HG02763 (cell line): ENCODE data around the gene CLC.
"Not testable (repeated sequence)": the region's sequence is repeated elsewhere in the genome, so short reads cannot be mapped to it uniquely, and the experiment has no call there.

Experiments
- ATAC-seq: cut with Tn5 transposase; IDR thresholded peaks from one replicate; pipeline ENCODE4 v1.9.1; 2021; ENCODE audit warnings: mild to moderate bottlenecking, moderate library complexity; ENCODE audit not compliant: unreplicated experiment

The CLC gene

GRCh38 chr19:39737891-39738290, at the start of gene CLC:
Gene CLC (minus strand): TSS chr19:39738029. CDS start chr19:39737952, 77 bp downstream.
- ATAC-seq, result no peak

- ATAC-seq, result no peak
These were observed 43.1 kb upstream of the CLC start for GRCh38 chr19:39780894-39781293.

DNA sequence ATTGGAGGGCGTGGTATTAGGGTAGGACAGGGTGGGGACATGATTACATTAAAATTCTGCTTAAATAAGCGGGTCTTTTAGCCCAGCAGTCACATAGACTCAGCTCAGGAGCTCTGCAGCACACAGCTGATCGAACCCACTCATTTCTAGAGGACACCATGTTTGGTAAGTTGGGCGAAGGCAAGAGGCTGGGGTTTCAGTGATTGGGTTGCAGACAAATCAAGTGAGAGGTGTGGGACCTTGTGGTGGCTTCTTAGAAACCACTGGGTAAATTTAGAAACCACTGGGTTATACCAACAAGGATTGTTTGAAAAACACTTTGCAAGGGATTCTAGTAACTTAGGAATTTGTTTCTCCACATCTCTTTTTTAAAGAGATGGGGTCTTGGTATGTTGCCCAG, 40.9 kb upstream of the CLC start, which contains the start of gene LEUTX:
Gene LEUTX (plus strand): TSS at position 92 of the 400 bp plus-strand sequence. CDS start 67 bp downstream, at position 159.
- ATAC-seq, result no peak

- no peak for ATAC-seq
These were observed 31.0 kb upstream of the CLC start for GRCh38 chr19:39768786-39769185.

GRCh38 chr19:39768334-39768733, 30.5 kb upstream of the CLC start:
- ATAC-seq, result no peak

DNA sequence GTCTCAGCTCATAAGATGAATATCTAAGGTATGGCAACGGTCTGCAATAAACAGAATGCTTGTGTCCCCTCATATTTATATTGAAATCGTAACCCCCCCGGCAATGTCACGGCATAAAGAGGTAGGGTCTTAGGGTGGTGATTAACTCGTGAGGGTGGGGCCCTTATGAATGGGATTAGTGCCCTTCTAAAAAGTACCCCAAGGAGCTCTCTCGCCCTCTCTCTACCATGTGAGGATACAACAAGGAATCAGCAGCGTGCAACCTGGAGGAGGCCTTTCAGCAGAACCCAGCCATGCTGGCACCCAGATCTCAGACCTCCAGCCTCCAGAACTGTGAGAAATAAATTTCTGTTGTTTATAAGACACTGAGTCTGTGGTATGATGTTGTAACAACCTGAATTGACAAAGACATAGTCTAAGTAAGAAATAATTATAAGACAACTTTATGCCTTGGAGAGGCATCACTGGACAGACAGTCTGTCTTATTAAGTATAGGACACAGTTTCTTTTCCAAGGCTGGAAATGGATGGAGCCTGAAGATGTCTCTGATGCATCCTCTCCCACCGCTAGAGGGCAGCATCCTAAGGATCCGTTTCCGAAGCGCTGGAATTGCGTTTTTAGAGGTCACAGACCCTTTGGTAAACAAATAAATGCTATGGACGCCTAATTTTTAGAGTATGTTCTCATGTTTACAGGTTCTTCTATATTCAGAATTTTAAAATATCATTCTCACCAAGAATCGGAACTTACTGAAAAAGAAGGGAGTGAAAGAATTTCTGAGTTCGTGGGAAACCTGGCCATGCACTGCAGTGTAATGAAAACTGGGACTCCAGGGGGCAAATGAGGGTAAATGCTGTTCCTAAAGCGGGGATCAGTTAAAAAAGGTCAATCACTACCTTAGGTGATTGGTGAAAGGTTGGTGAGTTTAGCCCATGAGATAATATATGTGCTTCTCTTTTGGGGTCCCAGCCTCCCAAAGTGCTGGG, 27.6 kb upstream of the CLC start:
- no peak for ATAC-seq

GRCh38 chr19:39761851-39762250, 24.0 kb upstream of the CLC start:
- ATAC-seq, result not testable (repeated sequence)

DNA sequence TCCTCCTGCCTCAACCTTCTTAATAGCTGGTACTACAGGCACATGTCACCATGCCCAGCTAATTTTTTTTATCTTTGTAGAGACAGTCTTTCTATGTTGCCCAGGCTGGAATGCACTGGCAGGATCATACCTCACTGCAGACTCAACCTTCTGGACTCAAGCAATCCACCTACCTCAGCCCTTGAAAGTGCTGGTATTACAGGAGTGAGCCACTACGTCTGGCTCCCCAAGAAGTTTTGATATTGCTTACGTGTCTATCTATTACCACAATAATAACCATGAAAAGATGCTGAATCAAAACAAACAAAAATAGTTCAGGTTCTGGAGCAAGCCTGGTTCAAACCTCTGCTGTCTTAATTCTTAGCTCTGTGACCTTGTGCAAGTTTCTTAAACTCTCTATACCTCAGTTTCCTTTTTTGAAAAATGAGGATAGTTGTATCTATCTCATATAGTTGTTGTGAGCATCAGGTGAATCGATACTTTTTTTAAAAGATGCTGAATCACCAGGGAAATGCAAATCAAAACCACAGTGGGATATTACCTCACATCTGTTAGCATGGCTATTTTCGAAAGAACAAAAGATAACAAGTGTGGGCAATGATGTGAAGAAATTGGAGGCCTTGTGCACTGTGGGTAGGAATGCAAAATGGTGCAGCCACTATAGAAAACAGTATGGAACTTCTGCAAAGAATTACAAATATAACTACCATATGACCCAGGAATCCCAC, 21.8 kb upstream of the CLC start:
- ATAC-seq, result no peak

GRCh38 chr19:39754971-39755370, 17.1 kb upstream of the CLC start:
- ATAC-seq, result no peak

DNA sequence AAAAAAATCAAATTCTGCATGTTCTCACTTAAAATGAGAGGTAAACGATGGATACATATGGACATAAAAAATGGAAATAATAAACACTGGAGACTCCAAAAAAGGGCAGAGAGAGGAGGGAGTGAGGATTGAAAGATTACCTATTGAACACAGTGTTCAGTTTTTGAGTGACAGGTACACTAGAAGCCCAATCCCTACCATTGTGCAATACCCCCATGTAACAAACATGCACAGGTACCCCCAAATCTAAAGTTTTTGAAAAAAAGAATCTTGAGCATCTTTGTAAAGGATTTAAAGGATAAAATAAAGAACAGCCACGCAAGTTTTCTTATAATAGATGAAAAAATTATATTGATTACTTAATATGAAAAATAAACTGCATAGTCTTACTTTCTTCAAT, 16.7 kb upstream of the CLC start:
- no peak for ATAC-seq

DNA sequence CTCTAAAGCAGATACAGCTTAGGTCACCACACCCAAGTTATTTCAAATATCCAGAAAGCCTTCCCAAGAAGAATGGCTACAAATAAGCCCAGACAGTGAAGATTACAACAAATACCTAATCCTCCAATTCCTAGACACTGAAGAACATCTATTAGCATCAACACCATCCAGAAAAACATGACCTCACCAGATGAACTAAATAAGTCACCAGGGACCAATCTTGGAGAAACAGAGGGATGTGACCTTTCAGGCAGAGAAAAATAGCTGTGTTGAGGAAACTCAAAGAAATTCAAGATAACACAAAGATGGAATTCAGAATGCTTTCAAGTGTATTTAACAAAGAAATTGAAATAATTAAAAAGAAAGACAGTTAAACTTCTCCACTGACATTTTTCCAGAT, 15.0 kb upstream of the CLC start:
- no peak for ATAC-seq

DNA sequence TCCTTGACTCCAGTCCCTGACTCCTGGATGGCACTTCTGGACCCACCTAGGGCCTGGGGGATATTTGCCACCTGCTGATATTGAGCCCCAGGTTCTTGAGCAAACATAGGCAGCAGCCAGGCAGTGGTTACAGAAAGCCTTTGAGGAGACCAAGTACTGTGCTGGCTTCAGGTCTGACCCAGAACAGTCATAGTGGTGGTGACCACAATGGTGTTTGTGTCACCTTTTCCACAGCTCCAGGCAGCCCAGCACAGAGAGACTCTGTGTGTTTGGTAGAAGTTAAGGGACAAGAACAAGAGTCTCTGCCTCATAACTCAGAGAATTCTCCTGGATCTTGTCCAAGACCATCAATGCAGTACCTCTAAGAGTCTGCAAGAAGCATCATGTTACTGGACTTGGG, 14.6 kb upstream of the CLC start:
- ATAC-seq, result no peak

- ATAC-seq, result no peak
These were observed 12.2 kb upstream of the CLC start for GRCh38 chr19:39749981-39750380.

GRCh38 chr19:39746836-39747529, 9.2 kb upstream of the CLC start:
- ATAC-seq, result no peak

GRCh38 chr19:39745643-39746042, 7.8 kb upstream of the CLC start:
- ATAC-seq, result no peak

DNA sequence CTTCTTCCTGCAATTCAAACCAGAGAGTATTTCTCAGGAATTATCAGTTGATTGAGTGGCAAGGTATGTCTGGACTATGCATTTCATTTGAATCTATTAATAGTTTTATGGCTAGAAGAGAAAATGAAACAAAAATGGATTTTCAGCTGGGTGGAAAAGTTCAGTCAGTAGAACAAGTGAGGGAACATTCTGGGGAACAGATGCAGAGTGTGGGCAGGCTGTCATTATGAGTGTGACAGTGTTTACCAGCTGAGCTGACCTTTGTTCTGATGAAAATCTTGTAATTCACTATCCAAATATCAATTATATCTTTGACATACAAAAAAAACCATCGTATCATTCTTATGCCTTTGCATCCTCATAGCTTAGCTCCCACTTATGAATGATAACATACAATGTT, 2.6 kb upstream of the CLC start:
- ATAC-seq, result no peak

- ATAC-seq, result no peak
These were observed 985 bp upstream of the CLC start for GRCh38 chr19:39738814-39739213.

DNA sequence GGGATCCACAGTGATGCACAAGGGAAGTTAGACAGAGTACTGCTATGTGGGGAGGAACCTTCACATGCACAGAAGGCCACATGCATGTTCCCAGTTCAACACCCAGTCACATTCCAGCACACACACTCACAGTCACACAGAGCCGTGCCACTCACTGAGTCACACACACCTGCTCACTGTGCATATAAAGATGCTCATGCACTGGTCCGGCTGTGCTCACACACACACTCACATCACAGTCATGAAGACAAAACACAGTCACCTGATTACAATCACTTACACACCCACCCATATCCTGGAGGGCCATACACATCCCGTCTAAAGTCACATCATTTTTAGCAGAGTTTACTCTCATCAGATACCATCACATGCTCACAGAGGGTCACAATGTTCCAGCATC, 478 bp downstream of the CLC start:
- no peak for ATAC-seq

DNA sequence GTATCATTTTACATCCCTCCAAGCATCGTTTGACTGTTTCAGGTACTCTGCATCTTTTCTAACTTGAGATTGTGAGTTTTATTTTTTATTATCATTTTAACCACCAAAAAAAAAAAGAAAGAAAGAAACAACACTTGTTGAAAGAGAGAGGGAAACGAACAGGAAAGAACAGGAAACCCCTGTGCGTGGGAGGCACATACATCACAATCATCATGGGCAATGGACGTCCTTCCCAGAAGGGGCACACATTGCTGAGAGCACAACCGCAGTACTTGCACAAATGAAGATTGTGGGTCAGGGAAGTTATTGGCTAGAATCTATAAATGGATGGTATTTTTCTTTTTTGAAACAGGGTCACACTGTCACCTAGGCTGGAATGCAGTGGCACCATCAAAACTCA, 1.7 kb downstream of the CLC start:
- no peak for ATAC-seq

- no peak for ATAC-seq
These were observed 2.1 kb downstream of the CLC start for GRCh38 chr19:39735688-39736087.

DNA sequence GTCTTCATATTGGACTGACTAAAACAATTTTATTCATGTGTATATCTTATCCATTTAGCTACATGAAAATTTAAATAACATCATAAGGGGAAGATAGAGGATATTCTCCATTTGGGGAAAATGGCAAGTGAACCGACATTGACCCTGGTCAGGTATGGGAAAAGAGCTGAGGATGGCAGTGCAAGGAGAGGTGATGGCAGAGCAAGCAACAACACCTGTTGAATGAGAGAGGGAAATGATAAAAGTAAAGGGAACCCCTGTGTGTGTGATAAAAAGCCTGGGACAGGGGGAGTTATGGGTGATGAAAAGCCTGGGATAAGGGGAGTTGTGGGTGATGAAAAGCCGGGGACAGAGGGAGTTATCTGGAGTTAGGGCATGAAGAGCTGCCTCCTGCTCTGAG, 4.0 kb downstream of the CLC start:
- ATAC-seq, result no peak
